Bronchial epithelial cell (primary cell): ENCODE results near the gene CHD9. TPM values are rescaled to one million over a fixed set of nuclear protein-coding genes. Genes with fewer than 3 reads are reported as not detected.

Experiments
- DNase-seq: peaks from one replicate; pipeline ENCODE4 v3.0.0-alpha.2; 2010; ENCODE audit warnings: low read depth
- FAIRE-seq: peaks from 2 replicates; lab custom pipeline; 2011; peaks lifted over from hg19 to GRCh38; lab: Jason Lieb, UNC
- H3K27me3 ChIP-seq: 2 replicates; pipeline ENCODE4 v1.5.1; 2011; ENCODE audit warnings: low read length; ENCODE audit not compliant: control insufficient read depth, insufficient read depth
- H3K36me3 ChIP-seq: 2 replicates; pipeline ENCODE4 v1.5.1; 2011; ENCODE audit warnings: low read length; ENCODE audit not compliant: control insufficient read depth, insufficient read depth
- H3K4me3 ChIP-seq: 2 replicates; pipeline ENCODE4 v1.5.1; 2011; ENCODE audit warnings: mild to moderate bottlenecking, low read depth, low read length, control low read depth
- CTCF ChIP-seq: IDR thresholded peaks from 2 replicates; pipeline ENCODE4 v1.5.1; 2011; ENCODE audit warnings: mild to moderate bottlenecking, moderate library complexity, low read length, control low read depth, inconsistent platforms; ENCODE audit not compliant: insufficient read depth, severe bottlenecking
- total RNA-seq: library from RNA; depleted of rRNA; stranded (reverse); fragments of >200 nt; gene quantifications from 2 replicates; pipeline ENCODE4 v1.2.1, GENCODE V29; 2014

The CHD9 gene
- total RNA-seq, 1 donor from 2014 or later, result 35.3 TPM

GRCh38 chr16:53098526-53099317 is 43.9 kb downstream of the CHD9 start:
- no peak for TF ChIP-seq CTCF
- DNase-seq (peak; percentile 77), FAIRE-seq (no peak)
- no peaks in the 10 kb centered on the region for H3K27me3 ChIP-seq
- H3K36me3 ChIP-seq, result no peaks in the 10 kb centered on the region
- no peak overlapping the region for H3K4me3 ChIP-seq

GRCh38 chr16:53099318-53100130 is 44.7 kb downstream of the CHD9 start:
- no peak for TF ChIP-seq CTCF
- peak; percentile 95 for DNase-seq
- FAIRE-seq, result no peak
- Histone ChIP-seq H3K4me3 (peak overlapping the region; percentile 38), H3K27me3 (no peaks in the 10 kb centered on the region), H3K36me3 (no peaks in the 10 kb centered on the region)

GRCh38 chr16:53100131-53100748 is 45.4 kb downstream of the CHD9 start:
- TF ChIP-seq CTCF, result no peak
- no peak for FAIRE-seq
- Histone ChIP-seq H3K36me3 (no peaks in the 10 kb centered on the region), H3K27me3 (no peaks in the 10 kb centered on the region), H3K4me3 (no peak overlapping the region)
- DNase-seq, result no peak

- no peak for TF ChIP-seq CTCF
- Histone ChIP-seq H3K27me3 (no peaks in the 10 kb centered on the region), H3K4me3 (no peak overlapping the region), H3K36me3 (no peaks in the 10 kb centered on the region)
- no peak for FAIRE-seq
- DNase-seq, result no peak
These were observed 46.1 kb downstream of the CHD9 start for GRCh38 chr16:53100889-53101288.

- Histone ChIP-seq H3K27me3 (no peaks in the 10 kb centered on the region), H3K36me3 (no peaks in the 10 kb centered on the region), H3K4me3 (no peak overlapping the region)
- DNase-seq, result no peak
- no peak for FAIRE-seq
- no peak for TF ChIP-seq CTCF
These were observed 49.0 kb downstream of the CHD9 start for GRCh38 chr16:53103811-53104210.
